Fibroblast of pulmonary artery (primary cell): Measurements from ENCODE around the gene PEX14.

Experiments used
- DNase-seq: peaks from one replicate; pipeline ENCODE4 v3.0.0-alpha.2; 2010; ENCODE audit warnings: low read depth
- H3K4me3 ChIP-seq: replicated peaks from 2 replicates; pipeline ENCODE4 v1.5.1; 2011; ENCODE audit warnings: low read depth, mild to moderate bottlenecking, control low read depth, low read length, moderate library complexity
- CTCF ChIP-seq: IDR thresholded peaks from 2 replicates; pipeline ENCODE4 v1.5.1; 2011; ENCODE audit warnings: mild to moderate bottlenecking, control low read depth, low read length, inconsistent platforms; ENCODE audit errors: missing control alignments

Gene PEX14

DNA sequence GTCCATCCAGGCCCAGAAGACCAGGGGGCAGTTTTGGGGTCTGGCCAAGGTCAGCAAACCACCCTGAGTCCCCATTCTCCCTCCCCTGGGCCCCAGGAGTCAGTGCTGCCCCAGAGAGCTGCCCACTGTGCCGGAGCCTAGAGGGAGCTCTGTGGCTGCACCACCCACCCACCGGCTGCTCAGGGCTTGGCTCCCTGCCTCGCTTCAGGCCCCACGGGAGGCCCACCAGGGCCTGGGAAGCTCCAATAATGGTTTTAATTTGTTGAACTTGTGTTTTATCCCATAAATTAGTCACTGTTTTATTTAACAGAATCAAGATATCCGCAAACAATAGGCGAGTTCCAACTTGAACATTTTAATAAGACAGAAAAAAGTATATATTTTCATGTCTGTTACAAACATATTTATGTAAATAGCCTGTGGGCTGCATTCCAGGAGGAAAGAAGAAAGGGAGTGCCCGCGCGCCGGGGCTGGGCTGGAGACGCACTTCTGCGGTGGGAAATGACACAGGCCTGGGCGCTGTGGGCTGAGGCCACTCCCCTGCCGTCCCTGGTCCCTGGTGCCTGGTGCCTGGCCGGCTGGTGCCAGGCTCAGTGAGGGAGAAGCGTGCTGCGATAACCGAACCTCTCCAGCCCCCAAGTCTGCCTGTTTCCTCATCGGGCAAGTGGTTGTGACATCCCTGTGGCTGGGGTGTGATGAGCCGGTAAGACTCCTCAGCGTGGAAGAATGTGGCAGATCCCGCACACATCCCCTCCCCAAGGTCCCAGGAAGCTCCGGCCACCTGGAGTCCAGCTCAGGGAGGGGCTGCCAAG, 160.5 kb downstream of the PEX14 start:
- no peak overlapping the region for H3K4me3 ChIP-seq
- no peak for TF ChIP-seq CTCF
- DNase-seq, result no peak

DNA sequence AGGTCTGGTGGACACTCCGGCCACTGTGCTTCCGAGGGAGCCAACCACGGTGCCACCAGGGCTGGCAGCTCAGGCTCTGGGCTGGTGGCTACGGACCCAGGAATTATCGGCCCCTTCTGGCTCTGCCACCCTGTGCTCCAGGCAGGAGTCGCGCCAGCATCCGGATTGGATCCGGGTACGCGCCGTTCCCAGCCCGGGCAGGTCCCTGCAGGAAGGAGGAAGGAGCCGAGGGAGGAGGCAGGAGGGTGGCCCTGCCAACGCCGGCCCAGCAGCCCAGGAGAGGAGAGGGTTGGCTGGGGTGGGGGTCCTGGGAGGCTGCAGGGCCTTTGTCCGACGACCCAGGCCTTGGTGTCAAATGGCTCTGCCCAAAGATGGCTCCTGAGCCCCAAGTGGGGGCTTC, 161.2 kb downstream of the PEX14 start:
- H3K4me3 ChIP-seq, result no peak overlapping the region
- no peak for TF ChIP-seq CTCF
- DNase-seq, result no peak

GRCh38 chr1:10637400-10637799, 162.7 kb downstream of the PEX14 start:
- DNase-seq, result no peak
- H3K4me3 ChIP-seq, result no peak overlapping the region
- TF ChIP-seq CTCF, result no peak

- no peak for DNase-seq
- no peak overlapping the region for H3K4me3 ChIP-seq
- TF ChIP-seq CTCF, result no peak
These were observed 163.2 kb downstream of the PEX14 start for GRCh38 chr1:10637834-10638558.

DNA sequence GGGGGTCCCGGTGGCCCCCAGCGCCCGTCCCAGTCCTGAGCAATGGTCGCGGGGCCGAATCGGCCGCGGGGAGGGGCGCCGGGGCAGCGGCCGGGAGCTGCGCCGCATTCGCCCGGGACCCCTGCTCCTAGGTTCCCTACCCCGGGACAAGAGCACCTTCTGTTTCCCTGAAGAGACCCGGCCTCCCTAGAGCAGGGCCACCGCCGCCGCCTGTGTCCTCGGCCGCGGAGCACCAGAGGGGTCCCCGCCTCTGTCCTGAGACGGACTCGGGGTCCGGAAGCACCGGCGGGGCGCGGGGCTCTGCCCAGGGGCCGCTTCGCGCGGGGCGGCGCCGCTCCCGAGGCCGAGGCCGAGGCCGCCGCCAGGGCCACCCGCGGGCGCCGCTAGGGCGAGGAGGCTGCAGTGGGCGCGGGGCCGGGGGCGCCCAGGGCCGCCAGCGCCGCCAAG, 163.8 kb downstream of the PEX14 start:
- H3K4me3 ChIP-seq, result no peak overlapping the region
- TF ChIP-seq CTCF, result no peak
- no peak for DNase-seq

GRCh38 chr1:10639011-10639774, 164.4 kb downstream of the PEX14 start:
- no peak for TF ChIP-seq CTCF
- H3K4me3 ChIP-seq, result no peak overlapping the region
- peak; percentile 18 for DNase-seq
